SK-N-SH treated with all-trans-retinoic acid at 6 μM for 48 hours (cell line): ENCODE data around the gene HEPHL1.

ENCODE experiments used
- ATAC-seq: fragments of 200-7000 bp; cut with Tn5 transposase; 3 replicates; pipeline ENCODE4 v1.9.1; 2020; ENCODE audit warnings: mild to moderate bottlenecking, moderate library complexity
- ARNTL ChIP-seq: fragments of 450-650 bp; formaldehyde crosslinking; IDR thresholded peaks from 2 replicates; pipeline ENCODE4 v1.5.0; 2020; ENCODE audit warnings: low read depth, mild to moderate bottlenecking, moderate library complexity, borderline replicate concordance
- BACH2 ChIP-seq: fragments of 250-450 bp; sonication (Bioruptor Pico); IDR thresholded peaks from 2 replicates; pipeline ENCODE4 v1.9.0; 2021; ENCODE audit warnings: mild to moderate bottlenecking, borderline replicate concordance
- CREB5 ChIP-seq: fragments of 250-450 bp; sonication (Bioruptor Pico); IDR thresholded peaks from 2 replicates; pipeline ENCODE4 v1.5.1; 2020; ENCODE audit warnings: low read depth, mild to moderate bottlenecking, moderate library complexity
- CSDC2 ChIP-seq: fragments of 250-450 bp; sonication (Bioruptor Pico); IDR thresholded peaks from 2 replicates; pipeline ENCODE4 v1.5.0; 2020; ENCODE audit warnings: mild to moderate bottlenecking, moderate library complexity
- ESRRG ChIP-seq: fragments of 250-450 bp; sonication (Bioruptor Pico); IDR thresholded peaks from 2 replicates; pipeline ENCODE4 v1.6.1; 2021; ENCODE audit warnings: mild to moderate bottlenecking
- GLIS3 ChIP-seq: fragments of 250-450 bp; sonication (Bioruptor Pico); IDR thresholded peaks from 2 replicates; pipeline ENCODE4 v1.5.0; 2020; ENCODE audit warnings: mild to moderate bottlenecking, moderate library complexity
- OSR1 ChIP-seq: fragments of 250-450 bp; sonication (Bioruptor Pico); IDR thresholded peaks from 2 replicates; pipeline ENCODE4 v1.8.0; 2022; ENCODE audit warnings: moderate library complexity, mild to moderate bottlenecking, inconsistent platforms
- PATZ1 ChIP-seq: fragments of 250-450 bp; sonication (Bioruptor Pico); IDR thresholded peaks from 2 replicates; pipeline ENCODE4 v1.8.0; 2020; ENCODE audit warnings: mild to moderate bottlenecking, moderate library complexity, borderline replicate concordance
- POU6F1 ChIP-seq: fragments of 250-450 bp; sonication (Bioruptor Pico); IDR thresholded peaks from 2 replicates; pipeline ENCODE4 v1.8.0; 2021; ENCODE audit warnings: low read depth, mild to moderate bottlenecking, moderate library complexity, borderline replicate concordance
- PPARA ChIP-seq: fragments of 250-450 bp; sonication (Bioruptor Pico); IDR thresholded peaks from 2 replicates; pipeline ENCODE4 v1.5.0; 2020; ENCODE audit warnings: mild to moderate bottlenecking, borderline replicate concordance
- RARB ChIP-seq: fragments of 250-450 bp; sonication (Bioruptor Pico); IDR thresholded peaks from 2 replicates; pipeline ENCODE4 v1.8.0; 2021; ENCODE audit warnings: mild to moderate bottlenecking, moderate library complexity
- SNAI2 ChIP-seq: fragments of 250-450 bp; sonication (Bioruptor Pico); IDR thresholded peaks from 2 replicates; pipeline ENCODE4 v1.5.0; 2020; ENCODE audit warnings: mild to moderate bottlenecking, moderate library complexity
- TCF4 ChIP-seq: fragments of 250-450 bp; sonication (Bioruptor Pico); IDR thresholded peaks from 2 replicates; pipeline ENCODE4 v1.8.0; 2021; ENCODE audit warnings: mild to moderate bottlenecking, moderate library complexity, borderline replicate concordance
- TOX ChIP-seq: fragments of 250-450 bp; sonication (Bioruptor Pico); IDR thresholded peaks from 2 replicates; pipeline ENCODE4 v1.8.0; 2021; ENCODE audit warnings: mild to moderate bottlenecking, moderate library complexity, borderline replicate concordance
- TSHZ2 ChIP-seq: fragments of 250-450 bp; sonication (Bioruptor Pico); IDR thresholded peaks from 2 replicates; pipeline ENCODE4 v1.5.0; 2020; ENCODE audit warnings: mild to moderate bottlenecking, moderate library complexity
- ZC3H10 ChIP-seq: fragments of 250-450 bp; sonication (Bioruptor Pico); IDR thresholded peaks from 2 replicates; pipeline ENCODE4 v1.5.1; 2021; ENCODE audit warnings: mild to moderate bottlenecking, moderate library complexity
- ZNF565 ChIP-seq: fragments of 450-650 bp; formaldehyde crosslinking; conservative IDR thresholded peaks from 2 replicates; pipeline ENCODE4 v1.5.0; 2020; ENCODE audit warnings: low read depth, mild to moderate bottlenecking, moderate library complexity
- ZNF70 ChIP-seq: fragments of 450-650 bp; formaldehyde crosslinking; IDR thresholded peaks from 2 replicates; pipeline ENCODE4 v1.5.0; 2020; ENCODE audit warnings: mild to moderate bottlenecking, moderate library complexity
- ZNF8 ChIP-seq: fragments of 450-650 bp; formaldehyde crosslinking; IDR thresholded peaks from 2 replicates; pipeline ENCODE4 v1.5.0; 2020; ENCODE audit warnings: mild to moderate bottlenecking, moderate library complexity
- TF ChIP-seq, protein P1 (sequence below): fragments of 250-450 bp; sonication (Bioruptor Pico); IDR thresholded peaks from 2 replicates; pipeline ENCODE4 v1.5.1; 2021; ENCODE audit warnings: mild to moderate bottlenecking, moderate library complexity

The HEPHL1 gene

GRCh38 chr11:94060401-94060800 is 39.2 kb downstream of the HEPHL1 start:
- TF ChIP-seq CREB5 (no peak), TCF4 (CRISPR knock-in tag) (no peak), ARNTL (CRISPR knock-in tag) (no peak), ESRRG (CRISPR knock-in tag) (no peak), BACH2 (CRISPR knock-in tag) (no peak), ZNF8 (no peak), POU6F1 (CRISPR knock-in tag) (no peak), OSR1 (CRISPR knock-in tag) (no peak), RARB (CRISPR knock-in tag) (no peak), PPARA (no peak), ZC3H10 (CRISPR knock-in tag) (no peak)
- TF ChIP-seq, protein P1, sequence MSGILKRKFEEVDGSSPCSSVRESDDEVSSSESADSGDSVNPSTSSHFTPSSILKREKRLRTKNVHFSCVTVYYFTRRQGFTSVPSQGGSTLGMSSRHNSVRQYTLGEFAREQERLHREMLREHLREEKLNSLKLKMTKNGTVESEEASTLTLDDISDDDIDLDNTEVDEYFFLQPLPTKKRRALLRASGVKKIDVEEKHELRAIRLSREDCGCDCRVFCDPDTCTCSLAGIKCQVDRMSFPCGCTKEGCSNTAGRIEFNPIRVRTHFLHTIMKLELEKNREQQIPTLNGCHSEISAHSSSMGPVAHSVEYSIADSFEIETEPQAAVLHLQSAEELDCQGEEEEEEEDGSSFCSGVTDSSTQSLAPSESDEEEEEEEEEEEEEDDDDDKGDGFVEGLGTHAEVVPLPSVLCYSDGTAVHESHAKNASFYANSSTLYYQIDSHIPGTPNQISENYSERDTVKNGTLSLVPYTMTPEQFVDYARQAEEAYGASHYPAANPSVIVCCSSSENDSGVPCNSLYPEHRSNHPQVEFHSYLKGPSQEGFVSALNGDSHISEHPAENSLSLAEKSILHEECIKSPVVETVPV (CRISPR knock-in tag): no peak

DNA sequence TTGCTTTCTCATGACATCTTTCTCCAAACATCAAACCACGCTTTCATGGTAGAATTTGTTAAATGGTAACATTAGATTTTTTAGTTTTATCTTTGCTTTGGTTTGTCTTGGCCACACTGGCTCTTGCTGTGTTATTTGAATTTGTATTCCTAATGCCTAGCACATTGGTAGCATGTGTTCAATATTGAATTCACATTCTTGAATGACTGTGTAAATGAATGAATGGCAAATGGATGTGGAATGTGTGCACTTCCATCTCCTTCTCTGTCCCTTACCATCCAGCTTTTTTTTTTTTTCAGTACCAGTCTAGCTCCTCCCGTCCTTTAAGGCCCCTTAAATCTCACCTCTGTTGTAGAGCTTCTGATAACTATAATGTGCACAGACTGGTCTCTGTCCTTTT is 41.2 kb downstream of the HEPHL1 start:
- TF ChIP-seq TOX (CRISPR knock-in tag): no peak
- no peak for TF ChIP-seq PATZ1
- TF ChIP-seq ZNF565 (CRISPR knock-in tag): no peak
- TF ChIP-seq SNAI2 (CRISPR knock-in tag): no peak
- no peak for TF ChIP-seq GLIS3 (CRISPR knock-in tag)
- no peak for ATAC-seq

More at GRCh38 chr11:94060401-94060800, 39.2 kb downstream of the HEPHL1 start:
- no peak for ATAC-seq

- no peak for TF ChIP-seq BACH2 (CRISPR knock-in tag)
- TF ChIP-seq TSHZ2: no peak
- TF ChIP-seq CSDC2 (CRISPR knock-in tag): no peak
- TF ChIP-seq ZNF70 (CRISPR knock-in tag): no peak
- no peak for TF ChIP-seq ZNF8
- TF ChIP-seq CREB5: no peak
- no peak for ATAC-seq
These were observed 45.8 kb downstream of the HEPHL1 start for GRCh38 chr11:94066901-94067429.
